Epithelial cell of proximal tubule (primary cell): ENCODE results near the gene FLNB. TPM values are rescaled to one million over a fixed set of nuclear protein-coding genes. Genes with fewer than 3 reads are reported as not detected.

Experiments used
- DNase-seq: peaks from one replicate; pipeline ENCODE4 v3.0.0-alpha.2; 2011; ENCODE audit warnings: low read depth
- H3K4me3 ChIP-seq: 2 replicates; pipeline ENCODE4 v1.5.1; 2011; ENCODE audit warnings: low read depth, mild to moderate bottlenecking, low read length
- total RNA-seq: library from RNA; depleted of rRNA; stranded (reverse); fragments of >200 nt; gene quantifications from 2 replicates; pipeline ENCODE4 v1.2.3, GENCODE V29; 2015
- TF ChIP-seq, protein P1 (sequence below): conservative IDR thresholded peaks from 2 replicates; pipeline ENCODE4 v1.5.1; 2012; ENCODE audit warnings: low read depth, mild to moderate bottlenecking, low read length

The FLNB gene
- total RNA-seq, 1 donor from 2014 or later = 223 TPM

DNA sequence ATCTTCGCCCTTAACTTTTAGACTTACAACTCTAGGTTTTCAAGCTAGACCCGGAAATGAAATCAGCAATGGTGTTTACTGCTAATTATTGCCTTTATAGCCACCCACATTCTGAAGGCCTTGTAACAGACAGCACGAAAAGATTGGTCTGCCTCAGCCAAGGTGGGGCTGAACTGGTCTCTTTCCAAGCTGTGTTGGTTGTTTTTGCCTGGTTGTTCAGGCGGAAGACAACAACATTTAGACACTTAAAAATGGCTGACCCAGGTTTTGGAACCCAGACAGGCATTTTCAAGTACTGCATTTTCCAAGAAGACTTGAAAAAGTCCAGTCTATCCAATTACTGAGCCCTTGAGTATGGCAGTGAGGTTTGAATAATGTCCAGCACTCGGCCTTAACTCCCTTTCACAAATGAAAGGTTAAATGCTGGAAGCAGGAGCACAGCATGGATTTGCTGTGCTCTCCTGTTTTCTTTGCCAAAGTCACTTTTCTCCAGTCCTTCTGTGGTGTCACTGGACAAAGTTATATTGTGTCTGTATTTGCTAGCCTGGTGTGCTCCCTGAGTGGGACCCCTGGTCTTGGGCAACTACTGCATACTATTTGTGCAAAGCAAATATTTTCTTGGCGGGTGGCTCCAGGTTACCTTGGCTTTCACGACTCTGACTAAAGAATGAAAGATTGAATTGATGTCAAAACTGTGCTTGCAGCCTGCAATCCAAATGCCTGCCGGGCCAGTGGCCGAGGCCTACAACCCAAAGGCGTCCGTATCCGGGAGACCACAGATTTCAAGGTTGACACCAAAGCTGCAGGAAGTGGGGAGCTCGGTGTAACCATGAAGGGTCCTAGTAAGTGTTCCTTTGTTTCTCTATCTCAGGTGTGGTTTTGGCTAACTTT, 93.5 kb downstream of the FLNB start:
- no peak for DNase-seq
- TF ChIP-seq, protein P1, sequence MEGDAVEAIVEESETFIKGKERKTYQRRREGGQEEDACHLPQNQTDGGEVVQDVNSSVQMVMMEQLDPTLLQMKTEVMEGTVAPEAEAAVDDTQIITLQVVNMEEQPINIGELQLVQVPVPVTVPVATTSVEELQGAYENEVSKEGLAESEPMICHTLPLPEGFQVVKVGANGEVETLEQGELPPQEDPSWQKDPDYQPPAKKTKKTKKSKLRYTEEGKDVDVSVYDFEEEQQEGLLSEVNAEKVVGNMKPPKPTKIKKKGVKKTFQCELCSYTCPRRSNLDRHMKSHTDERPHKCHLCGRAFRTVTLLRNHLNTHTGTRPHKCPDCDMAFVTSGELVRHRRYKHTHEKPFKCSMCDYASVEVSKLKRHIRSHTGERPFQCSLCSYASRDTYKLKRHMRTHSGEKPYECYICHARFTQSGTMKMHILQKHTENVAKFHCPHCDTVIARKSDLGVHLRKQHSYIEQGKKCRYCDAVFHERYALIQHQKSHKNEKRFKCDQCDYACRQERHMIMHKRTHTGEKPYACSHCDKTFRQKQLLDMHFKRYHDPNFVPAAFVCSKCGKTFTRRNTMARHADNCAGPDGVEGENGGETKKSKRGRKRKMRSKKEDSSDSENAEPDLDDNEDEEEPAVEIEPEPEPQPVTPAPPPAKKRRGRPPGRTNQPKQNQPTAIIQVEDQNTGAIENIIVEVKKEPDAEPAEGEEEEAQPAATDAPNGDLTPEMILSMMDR = no peak
- H3K4me3 ChIP-seq = no peak overlapping the region

DNA sequence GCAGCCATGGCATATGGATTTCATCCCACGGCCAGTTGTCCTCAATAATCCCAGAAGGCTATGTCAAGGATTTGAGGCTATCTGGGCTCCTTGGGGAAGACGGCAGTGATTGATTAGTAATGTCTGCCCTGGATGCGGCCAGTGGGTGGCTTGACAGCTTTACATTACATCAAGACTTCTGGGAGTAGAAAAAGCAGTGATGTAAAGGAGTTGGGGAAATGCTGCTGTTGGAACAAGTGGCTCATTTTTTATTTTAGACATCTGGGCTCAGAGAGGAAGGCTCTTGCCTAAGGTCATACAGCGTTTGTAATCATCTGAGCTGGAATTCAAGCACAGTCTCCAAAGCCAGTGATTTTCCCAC, 94.1 kb downstream of the FLNB start:
- TF ChIP-seq, protein P1 = no peak
- DNase-seq = no peak
- no peak overlapping the region for H3K4me3 ChIP-seq

DNA sequence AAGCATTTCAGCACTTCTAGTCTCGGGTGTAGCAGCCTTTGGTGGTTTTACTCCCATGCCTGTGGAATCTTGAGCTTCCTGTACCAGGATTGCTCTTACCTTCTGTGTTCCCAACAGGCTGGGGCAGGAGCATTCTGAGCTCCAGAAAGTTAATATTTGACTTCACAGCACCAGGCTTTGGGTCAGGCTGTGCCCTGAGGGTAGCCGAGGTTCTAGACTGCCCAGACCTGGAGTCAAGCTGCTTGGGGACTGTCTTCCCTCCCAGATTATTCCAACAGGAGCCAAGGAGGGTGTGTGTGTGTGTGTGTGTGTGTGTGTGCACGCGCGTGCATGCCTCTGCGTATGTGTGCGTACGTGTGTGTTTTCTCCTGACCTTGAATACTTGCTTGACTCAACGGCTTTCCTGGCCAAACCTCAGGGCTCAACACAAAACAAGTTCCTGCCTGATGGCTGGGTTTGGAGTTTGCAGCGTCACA, 94.8 kb downstream of the FLNB start:
- peak; percentile 23 for DNase-seq
- H3K4me3 ChIP-seq = no peak overlapping the region
- TF ChIP-seq, protein P1 = peak; percentile 2

DNA sequence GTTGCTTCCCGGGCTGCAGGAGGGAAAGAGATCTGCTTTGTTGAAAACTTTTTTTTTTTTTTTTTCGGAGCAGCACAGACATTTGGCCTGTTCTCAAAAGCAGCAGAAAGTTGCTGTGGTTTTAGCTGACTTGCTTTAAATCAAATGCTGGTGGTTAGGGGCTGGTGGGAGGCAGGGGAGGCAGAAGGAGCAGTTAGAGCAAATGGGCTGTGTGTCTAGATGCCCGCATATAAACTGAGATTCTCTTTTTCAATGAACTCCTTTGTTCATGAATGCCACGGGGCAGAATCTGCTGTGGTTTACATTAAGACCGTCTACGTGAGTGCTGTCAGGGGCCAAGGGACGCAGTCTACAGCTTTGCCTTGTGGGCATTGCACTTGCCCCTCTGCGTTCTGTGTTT, 95.9 kb downstream of the FLNB start:
- no peak overlapping the region for H3K4me3 ChIP-seq
- TF ChIP-seq, protein P1 = no peak
- no peak for DNase-seq

DNA sequence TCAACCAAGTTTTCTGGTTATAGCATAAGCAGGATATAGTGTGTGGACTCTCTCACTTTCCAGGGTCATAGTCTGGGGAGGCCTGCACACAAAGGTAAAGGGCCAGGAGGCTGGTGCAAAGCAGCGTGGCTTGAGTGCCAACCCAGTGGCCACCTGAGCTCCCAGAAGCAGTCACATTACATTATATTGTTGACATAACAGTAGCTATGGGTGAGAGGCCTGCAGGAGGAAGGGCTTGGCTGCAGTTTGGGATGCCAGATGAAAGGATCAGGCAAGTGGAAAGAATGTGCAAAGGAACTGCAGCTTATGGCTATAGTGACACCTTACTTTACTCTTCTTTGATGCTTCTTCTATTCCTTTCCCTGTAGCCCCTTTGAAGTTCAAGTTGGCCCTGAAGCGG, 96.5 kb downstream of the FLNB start:
- no peak for DNase-seq
- no peak overlapping the region for H3K4me3 ChIP-seq

DNA sequence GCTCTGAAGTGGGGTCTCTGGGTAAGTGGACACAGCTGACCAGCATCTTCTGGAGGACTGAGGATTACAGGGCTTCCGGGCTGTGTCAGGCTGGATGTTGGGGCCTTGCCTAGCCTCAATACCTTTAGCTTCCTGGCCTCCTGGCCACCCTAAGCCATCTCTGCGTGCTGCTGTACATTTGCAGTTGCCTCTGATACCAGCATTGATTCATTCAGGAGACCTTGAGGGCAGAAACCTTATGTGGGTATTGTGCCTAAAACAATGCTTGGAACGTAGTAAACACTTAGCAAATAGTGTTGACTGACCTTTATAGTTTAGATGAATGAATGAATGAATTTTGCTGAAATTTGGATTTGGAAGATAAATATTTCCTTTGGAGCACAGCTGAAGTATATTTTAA, 97.0 kb downstream of the FLNB start:
- DNase-seq = no peak
- TF ChIP-seq, protein P1 = no peak
- no peak overlapping the region for H3K4me3 ChIP-seq

More for the DNA sequence above, 96.5 kb downstream of the FLNB start:
- TF ChIP-seq, protein P1 = no peak

DNA sequence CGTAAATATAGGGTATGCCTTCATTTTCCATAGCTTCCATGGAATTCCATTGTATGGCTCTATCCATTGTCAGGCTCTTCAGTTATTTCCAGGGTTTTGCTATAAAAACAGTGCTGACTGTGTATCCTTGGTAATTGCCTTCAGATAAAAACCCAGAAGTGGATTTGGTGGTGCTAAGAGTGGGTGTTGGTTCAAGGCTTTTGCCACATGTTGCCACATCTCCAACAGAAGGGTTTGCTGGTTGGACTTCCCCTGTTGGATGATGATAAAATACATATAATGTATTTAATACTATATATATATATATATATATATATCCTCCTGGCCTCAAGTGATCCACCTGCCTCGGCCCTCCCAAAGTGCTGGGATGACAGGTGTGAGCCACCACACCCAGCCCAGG, 97.8 kb downstream of the FLNB start:
- TF ChIP-seq, protein P1 = no peak
- no peak overlapping the region for H3K4me3 ChIP-seq

More for the DNA sequence above, 97.8 kb downstream of the FLNB start:
- no peak for DNase-seq
